HepG2 (cell line): ENCODE measurements around the gene SNX11.
"Not testable (repeated sequence)": the region's sequence is repeated elsewhere in the genome, so short reads cannot be mapped to it uniquely, and the experiment has no call there.

Experiments
- AHR ChIP-seq: IDR thresholded peaks from 2 replicates; pipeline ENCODE4 v1.6.1; 2018; ENCODE audit warnings: missing genetic modification reagents, missing compliant biosample characterization
- FOXJ3 ChIP-seq: sonication (generic); formaldehyde crosslinking; IDR thresholded peaks from 2 replicates; pipeline ENCODE4 v1.4.0; 2020; ENCODE audit warnings: missing genetic modification reagents, mild to moderate bottlenecking, borderline replicate concordance
- KDM1A ChIP-seq: IDR thresholded peaks from 2 replicates; pipeline ENCODE4 v1.6.1; 2016; ENCODE audit warnings: missing compliant biosample characterization
- POLR2A ChIP-seq, 2 experiments: IDR thresholded peaks; 2 replicates each; pipeline ENCODE4 v1.6.1; 2011; ENCODE audit warnings: low read depth in 2 of 2, low read length in 2 of 2, mild to moderate bottlenecking in 1 of 2, moderate library complexity in 1 of 2; ENCODE audit not compliant: insufficient read depth in 1 of 2
- ZNF431 ChIP-seq: sonication (generic); formaldehyde crosslinking; IDR thresholded peaks from 2 replicates; pipeline ENCODE4 v1.9.0; 2022; ENCODE audit warnings: missing genetic modification reagents, low read depth, mild to moderate bottlenecking, borderline replicate concordance
- TF ChIP-seq, protein P1 (sequence below): sonication (generic); formaldehyde crosslinking; IDR thresholded peaks from 2 replicates; pipeline ENCODE4 v1.5.1; 2020; ENCODE audit warnings: missing genetic modification reagents, mild to moderate bottlenecking, borderline replicate concordance
- TF ChIP-seq, protein P2 (sequence below): sonication (generic); formaldehyde crosslinking; IDR thresholded peaks from 2 replicates; pipeline ENCODE4 v1.5.0; 2020; ENCODE audit warnings: mild to moderate bottlenecking, missing genetic modification reagents, moderate library complexity

DNA sequence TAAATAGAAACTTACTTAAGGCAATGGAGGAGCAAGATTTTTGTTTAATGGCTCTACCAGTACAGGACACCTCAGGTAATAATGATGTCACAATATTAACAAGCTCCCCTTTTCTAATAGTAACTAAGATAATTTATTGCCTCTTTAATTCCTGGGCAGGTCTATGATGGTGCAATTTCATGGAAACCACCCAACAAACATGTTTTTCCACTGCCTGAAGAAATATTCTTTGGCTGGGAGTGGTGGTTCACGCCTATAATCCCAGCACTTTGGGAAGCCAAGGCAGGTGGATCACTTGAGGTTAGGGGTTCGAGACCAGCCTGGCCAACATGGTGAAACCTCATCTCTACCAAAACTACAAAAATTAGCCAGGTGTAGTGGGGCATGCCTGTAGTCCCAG is 39.8 kb upstream of the SNX11 start:
- not testable (repeated sequence) for TF ChIP-seq KDM1A (CRISPR knock-in tag); ZNF431 (CRISPR knock-in tag); POLR2A (IDR thresholded peaks at IDR 0.05; ENCODE audit: insufficient read depth in 1 of 2, low read depth in 2 of 2, low read length in 2 of 2); AHR (CRISPR knock-in tag); FOXJ3 (CRISPR knock-in tag)
- TF ChIP-seq, protein P1, sequence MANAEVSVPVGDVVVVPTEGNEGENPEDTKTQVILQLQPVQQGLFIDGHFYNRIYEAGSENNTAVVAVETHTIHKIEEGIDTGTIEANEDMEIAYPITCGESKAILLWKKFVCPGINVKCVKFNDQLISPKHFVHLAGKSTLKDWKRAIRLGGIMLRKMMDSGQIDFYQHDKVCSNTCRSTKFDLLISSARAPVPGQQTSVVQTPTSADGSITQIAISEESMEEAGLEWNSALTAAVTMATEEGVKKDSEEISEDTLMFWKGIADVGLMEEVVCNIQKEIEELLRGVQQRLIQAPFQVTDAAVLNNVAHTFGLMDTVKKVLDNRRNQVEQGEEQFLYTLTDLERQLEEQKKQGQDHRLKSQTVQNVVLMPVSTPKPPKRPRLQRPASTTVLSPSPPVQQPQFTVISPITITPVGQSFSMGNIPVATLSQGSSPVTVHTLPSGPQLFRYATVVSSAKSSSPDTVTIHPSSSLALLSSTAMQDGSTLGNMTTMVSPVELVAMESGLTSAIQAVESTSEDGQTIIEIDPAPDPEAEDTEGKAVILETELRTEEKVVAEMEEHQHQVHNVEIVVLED (CRISPR knock-in tag): not testable (repeated sequence)
- TF ChIP-seq, protein P2, sequence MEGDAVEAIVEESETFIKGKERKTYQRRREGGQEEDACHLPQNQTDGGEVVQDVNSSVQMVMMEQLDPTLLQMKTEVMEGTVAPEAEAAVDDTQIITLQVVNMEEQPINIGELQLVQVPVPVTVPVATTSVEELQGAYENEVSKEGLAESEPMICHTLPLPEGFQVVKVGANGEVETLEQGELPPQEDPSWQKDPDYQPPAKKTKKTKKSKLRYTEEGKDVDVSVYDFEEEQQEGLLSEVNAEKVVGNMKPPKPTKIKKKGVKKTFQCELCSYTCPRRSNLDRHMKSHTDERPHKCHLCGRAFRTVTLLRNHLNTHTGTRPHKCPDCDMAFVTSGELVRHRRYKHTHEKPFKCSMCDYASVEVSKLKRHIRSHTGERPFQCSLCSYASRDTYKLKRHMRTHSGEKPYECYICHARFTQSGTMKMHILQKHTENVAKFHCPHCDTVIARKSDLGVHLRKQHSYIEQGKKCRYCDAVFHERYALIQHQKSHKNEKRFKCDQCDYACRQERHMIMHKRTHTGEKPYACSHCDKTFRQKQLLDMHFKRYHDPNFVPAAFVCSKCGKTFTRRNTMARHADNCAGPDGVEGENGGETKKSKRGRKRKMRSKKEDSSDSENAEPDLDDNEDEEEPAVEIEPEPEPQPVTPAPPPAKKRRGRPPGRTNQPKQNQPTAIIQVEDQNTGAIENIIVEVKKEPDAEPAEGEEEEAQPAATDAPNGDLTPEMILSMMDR (CRISPR knock-in tag): not testable (repeated sequence)
